Brain microvascular endothelial cell (primary cell): ENCODE results near the gene TMEM221.

Experiments
- DNase-seq: peaks from one replicate; pipeline ENCODE4 v3.0.0-alpha.2; 2020
- H3K27ac ChIP-seq: fragments of 250-450 bp; sonication (Bioruptor Pico); 2 replicates; pipeline ENCODE4 v1.5.1; 2020; ENCODE audit warnings: mild to moderate bottlenecking, moderate library complexity
- H3K27me3 ChIP-seq: fragments of 250-450 bp; sonication (Bioruptor Pico); replicated peaks from 2 replicates; pipeline ENCODE4 v1.5.1; 2020; ENCODE audit warnings: mild to moderate bottlenecking
- H3K36me3 ChIP-seq: fragments of 250-450 bp; sonication (Bioruptor Pico); replicated peaks from 2 replicates; pipeline ENCODE4 v1.5.1; 2020; ENCODE audit warnings: mild to moderate bottlenecking
- H3K4me3 ChIP-seq: 2 replicates; pipeline ENCODE4 v1.5.1; 2011; ENCODE audit warnings: low read depth, mild to moderate bottlenecking, control low read depth, low read length, moderate library complexity
- in situ Hi-C: cut with HindIII; loops from 2 replicates; pipeline ENCODE4 v1.10.0; 2017; ENCODE audit warnings: low sequenced_read_pairs, low pct_ligation_motif_present
- TF ChIP-seq, protein P1 (sequence below): IDR thresholded peaks from 2 replicates; pipeline ENCODE4 v1.5.1; 2011; ENCODE audit warnings: low read depth, mild to moderate bottlenecking, moderate library complexity, low read length, control low read depth, inconsistent platforms; ENCODE audit errors: missing control alignments

TMEM221 gene

DNA sequence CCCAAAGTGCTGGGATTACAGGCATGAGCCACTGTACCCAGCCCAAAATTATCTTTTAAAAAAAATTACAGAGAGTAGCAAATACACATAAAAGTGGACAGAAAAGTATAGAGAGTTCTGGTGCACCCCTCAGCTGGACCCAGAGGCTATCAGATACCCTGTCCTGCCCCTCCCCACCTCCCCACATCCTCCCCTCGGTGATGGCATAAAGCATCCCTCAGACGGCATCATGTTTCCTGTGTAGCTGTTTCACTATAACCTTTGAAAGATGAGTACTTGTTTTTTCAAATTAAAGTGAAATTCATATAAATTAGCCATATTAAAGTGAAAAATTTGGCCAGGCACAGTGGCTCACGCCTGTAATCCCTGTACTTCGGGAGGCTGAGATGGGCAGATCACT is 41.9 kb upstream of the TMEM221 start:
- H3K36me3 ChIP-seq = no peaks in the 10 kb centered on the region
- in situ Hi-C loops = no loop called here
- H3K4me3 ChIP-seq = no peak overlapping the region
- H3K27ac ChIP-seq = no peak overlapping the region
- TF ChIP-seq, protein P1, sequence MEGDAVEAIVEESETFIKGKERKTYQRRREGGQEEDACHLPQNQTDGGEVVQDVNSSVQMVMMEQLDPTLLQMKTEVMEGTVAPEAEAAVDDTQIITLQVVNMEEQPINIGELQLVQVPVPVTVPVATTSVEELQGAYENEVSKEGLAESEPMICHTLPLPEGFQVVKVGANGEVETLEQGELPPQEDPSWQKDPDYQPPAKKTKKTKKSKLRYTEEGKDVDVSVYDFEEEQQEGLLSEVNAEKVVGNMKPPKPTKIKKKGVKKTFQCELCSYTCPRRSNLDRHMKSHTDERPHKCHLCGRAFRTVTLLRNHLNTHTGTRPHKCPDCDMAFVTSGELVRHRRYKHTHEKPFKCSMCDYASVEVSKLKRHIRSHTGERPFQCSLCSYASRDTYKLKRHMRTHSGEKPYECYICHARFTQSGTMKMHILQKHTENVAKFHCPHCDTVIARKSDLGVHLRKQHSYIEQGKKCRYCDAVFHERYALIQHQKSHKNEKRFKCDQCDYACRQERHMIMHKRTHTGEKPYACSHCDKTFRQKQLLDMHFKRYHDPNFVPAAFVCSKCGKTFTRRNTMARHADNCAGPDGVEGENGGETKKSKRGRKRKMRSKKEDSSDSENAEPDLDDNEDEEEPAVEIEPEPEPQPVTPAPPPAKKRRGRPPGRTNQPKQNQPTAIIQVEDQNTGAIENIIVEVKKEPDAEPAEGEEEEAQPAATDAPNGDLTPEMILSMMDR = no peak
- no peak for DNase-seq
- no peaks in the 10 kb centered on the region for H3K27me3 ChIP-seq

DNA sequence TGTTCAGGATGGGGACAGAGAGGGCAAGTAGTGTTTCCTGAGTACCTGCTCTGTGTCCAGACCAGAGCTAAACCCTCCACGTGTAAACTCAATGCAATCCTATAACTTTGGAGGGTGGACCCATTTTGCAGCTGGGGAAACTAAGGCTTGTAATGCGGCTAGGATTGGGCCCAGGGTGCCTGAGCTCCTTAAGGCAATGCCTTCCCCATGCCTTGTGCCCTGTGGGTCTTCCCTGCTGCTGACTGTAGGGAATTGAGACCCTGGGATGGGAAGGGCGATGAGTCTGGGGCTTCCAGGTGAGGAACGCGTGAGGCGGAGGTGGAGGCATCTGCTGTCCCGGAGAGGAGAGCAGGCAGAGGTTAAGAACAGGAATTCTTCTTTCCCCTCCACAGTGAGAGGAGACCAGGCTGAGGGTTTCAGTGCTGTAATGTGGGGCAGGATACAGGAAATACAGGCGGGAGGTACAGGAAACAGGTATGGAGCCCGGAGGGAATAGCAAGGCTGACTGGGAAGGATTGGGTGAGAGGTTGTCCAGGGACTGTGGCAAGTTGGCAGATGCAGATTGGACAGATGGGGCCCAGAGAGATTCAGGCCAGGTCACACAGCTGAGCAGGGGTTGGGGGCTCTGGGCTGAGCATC is 41.0 kb upstream of the TMEM221 start:
- no peaks in the 10 kb centered on the region for H3K27me3 ChIP-seq
- no peak for DNase-seq
- in situ Hi-C loops = no loop called here
- no peak overlapping the region for H3K4me3 ChIP-seq
- TF ChIP-seq, protein P1 = no peak
- no peak overlapping the region for H3K27ac ChIP-seq
- no peaks in the 10 kb centered on the region for H3K36me3 ChIP-seq

DNA sequence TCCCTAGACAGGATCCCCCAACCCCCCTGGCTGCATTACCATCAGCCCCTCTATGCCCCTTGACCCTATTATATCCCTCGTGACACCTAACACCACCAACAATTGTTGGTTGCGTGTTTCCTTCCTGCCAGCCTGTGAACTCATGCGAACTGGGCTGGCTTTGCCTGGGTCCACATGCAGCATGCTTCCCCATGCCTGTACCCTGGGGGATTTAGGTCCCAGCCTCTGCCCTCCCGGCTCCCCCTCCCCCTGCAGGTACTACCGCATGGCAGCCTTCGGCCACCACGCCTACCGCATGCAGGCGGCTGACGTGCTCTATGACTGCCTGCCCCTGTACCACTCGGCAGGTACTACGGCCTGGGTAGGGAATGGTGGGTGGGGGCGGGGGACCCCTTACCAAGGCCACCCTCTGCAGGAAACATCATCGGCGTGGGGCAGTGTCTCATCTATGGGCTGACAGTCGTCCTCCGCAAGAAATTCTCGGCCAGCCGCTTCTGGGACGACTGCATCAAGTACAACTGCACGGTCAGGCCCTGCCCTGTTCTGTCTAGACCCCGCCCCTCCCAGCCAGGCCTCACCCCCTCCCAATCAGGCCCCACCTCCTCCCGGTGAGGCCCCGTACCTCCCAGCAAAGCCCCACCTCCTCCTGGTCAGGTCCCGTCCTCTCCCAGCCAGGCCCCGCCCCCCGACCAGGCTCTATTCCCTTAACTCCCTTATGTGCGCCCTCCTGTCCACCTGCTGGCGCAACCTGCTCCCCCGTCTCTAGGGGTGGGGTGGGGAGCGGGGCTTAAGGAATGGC is 40.3 kb upstream of the TMEM221 start:
- TF ChIP-seq, protein P1 = peak; percentile 8
- Histone ChIP-seq H3K36me3 (no peaks in the 10 kb centered on the region), H3K4me3 (no peak overlapping the region), H3K27me3 (no peaks in the 10 kb centered on the region), H3K27ac (no peak overlapping the region)
- in situ Hi-C loops = no loop called here
- DNase-seq = no peak

DNA sequence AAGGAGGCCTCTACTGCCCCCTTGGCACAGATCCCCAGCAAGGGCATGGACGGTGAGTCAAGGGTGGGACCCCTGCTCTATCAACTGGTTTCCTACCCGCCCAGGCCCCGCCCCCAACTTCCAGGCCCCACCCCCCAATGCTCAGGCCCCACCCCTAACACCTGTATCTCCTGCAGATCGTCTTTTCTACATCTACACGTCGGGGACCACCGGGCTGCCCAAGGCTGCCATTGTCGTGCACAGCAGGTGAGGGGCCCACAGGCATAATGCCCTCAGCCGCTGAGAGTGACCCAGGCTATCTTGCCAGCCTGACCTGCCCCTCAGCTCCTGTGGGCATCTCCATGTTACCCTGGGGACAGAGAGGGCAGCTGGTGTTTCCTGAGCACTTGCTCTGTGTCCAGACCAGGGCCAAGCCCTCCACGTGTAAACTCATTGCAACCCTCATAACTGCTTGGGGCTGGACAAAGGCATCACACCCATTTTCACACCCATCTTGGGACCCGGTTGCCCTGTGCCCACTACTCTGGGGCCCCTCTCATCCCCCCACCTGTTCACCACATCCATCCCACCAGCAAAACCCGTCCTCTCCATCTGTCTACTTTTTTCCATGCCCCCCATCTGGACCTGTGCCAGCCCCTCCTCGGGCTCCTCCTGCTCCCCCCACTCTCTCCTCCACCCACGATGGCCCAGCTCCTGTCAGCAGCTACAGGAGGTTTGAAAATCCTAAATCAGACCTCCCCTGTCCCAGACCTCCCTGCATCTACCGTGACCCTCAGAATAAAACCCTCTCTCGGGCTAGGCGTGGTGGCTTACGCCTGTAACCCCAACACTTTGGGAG is 39.0 kb upstream of the TMEM221 start:
- Histone ChIP-seq H3K36me3 (no peaks in the 10 kb centered on the region), H3K27me3 (no peaks in the 10 kb centered on the region), H3K27ac (no peak overlapping the region), H3K4me3 (no peak overlapping the region)
- in situ Hi-C loops = no loop called here
- TF ChIP-seq, protein P1 = no peak
- DNase-seq = no peak

DNA sequence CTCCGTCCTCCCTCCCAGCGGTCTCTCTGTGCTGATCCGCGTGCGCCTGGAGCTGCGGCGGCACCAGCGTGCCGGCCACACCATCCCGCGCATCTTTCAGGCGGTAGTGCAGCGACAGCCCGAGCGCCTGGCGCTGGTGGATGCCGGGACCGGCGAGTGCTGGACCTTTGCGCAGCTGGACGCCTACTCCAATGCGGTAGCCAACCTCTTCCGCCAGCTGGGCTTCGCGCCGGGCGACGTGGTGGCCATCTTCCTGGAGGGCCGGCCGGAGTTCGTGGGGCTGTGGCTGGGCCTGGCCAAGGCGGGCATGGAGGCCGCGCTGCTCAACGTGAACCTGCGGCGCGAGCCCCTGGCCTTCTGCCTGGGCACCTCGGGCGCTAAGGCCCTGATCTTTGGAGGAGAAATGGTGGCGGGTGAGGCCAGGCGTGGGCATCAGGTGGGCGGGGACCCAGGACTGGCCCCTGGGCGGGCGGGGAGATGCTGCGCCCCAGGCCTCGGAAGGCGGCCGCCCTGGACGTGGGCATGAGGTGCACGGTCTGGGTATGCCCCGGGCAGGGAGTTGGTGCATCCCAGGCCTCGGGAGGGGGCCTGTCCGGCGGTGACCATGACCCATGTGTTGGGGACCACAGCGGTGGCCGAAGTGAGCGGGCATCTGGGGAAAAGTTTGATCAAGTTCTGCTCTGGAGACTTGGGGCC is 38.2 kb upstream of the TMEM221 start:
- TF ChIP-seq, protein P1 = no peak
- in situ Hi-C loops = no loop called here

More for the DNA sequence above, 38.2 kb upstream of the TMEM221 start:
- no peaks in the 10 kb centered on the region for H3K27me3 ChIP-seq
- no peak for DNase-seq
- no peaks in the 10 kb centered on the region for H3K36me3 ChIP-seq
- H3K4me3 ChIP-seq = no peak overlapping the region
- no peak overlapping the region for H3K27ac ChIP-seq
